Measurements from ENCODE around the gene TTC28. TPM values are rescaled to one million over a fixed set of nuclear protein-coding genes. Genes with fewer than 3 reads are reported as not detected.

The TTC28 gene
- total RNA-seq, 1 donor from 2014 or later, result 1.3 TPM

GRCh38 chr22:28120691-28121592, 558.7 kb downstream of the TTC28 start:
- Mint-ChIP-seq H3K36me3 (ENCODE audit: low read depth) (no peaks in the 10 kb centered on the region), H3K4me1 (no peaks in the 10 kb centered on the region), H3K27ac (no peak overlapping the region), H3K27me3 (peaks cover 2% of the 10 kb centered on the region), H3K9me3 (no peaks in the 10 kb centered on the region), H3K4me3 (no peak overlapping the region)
- DNase-seq, result no peak
- intact Hi-C loops (cut with micrococcal nuclease), result no loop called here

GRCh38 chr22:28118957-28119631, 560.5 kb downstream of the TTC28 start:
- intact Hi-C loops (cut with micrococcal nuclease), result no loop called here
- Mint-ChIP-seq H3K27ac (no peak overlapping the region), H3K27me3 (peaks cover 2% of the 10 kb centered on the region), H3K4me1 (no peaks in the 10 kb centered on the region), H3K4me3 (no peak overlapping the region), H3K36me3 (ENCODE audit: low read depth) (no peaks in the 10 kb centered on the region), H3K9me3 (no peaks in the 10 kb centered on the region)
- DNase-seq, result no peak

DNA sequence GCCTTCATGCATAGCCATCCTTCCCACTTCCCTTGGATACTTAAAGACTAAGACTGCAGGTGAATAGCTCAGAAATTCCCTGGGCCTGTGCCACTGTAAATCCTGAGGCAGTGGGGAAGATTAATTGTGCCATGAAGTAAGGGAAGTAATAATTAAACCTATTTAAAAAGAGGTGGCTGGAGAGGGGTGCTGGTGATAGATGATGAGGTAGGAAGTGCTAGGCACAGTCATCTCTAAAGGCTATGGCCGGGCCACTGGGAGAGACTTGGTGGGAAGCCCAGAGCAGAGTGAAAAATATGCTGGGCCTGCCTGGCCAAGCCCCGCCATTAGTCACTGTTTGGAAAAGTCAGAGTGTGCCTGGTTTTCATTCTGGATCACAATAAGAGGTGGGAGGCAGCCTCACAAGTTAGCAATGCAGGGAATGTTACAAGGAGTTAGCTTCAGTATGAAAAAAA, 563.4 kb downstream of the TTC28 start:
- Mint-ChIP-seq H3K27ac (no peak overlapping the region), H3K4me3 (no peak overlapping the region), H3K4me1 (no peaks in the 10 kb centered on the region), H3K36me3 (ENCODE audit: low read depth) (no peaks in the 10 kb centered on the region), H3K27me3 (peaks cover 1% of the 10 kb centered on the region), H3K9me3 (no peaks in the 10 kb centered on the region)
- intact Hi-C loops (cut with micrococcal nuclease), result no loop called here
- no peak for DNase-seq

DNA sequence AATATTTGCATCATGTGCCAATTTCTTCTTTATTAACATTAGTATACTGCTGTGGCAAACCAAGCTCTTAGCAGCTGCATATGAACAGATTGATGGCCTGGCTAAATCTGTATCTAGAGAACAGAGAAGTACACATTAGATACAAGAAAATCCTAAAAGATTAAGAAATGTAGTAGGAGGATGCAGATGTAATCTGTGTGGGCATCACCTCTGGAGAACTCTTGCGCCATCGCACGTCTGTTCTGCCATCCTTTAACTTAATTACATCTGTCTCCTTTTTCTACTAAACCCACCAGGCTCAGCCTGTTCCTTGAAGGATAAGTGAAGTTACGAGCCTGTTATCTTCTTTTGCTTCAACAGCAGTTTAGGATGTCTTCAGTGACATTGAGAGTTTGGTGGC, 564.2 kb downstream of the TTC28 start:
- no peaks in the 10 kb centered on the region for H3K4me1 Mint-ChIP-seq

DNA sequence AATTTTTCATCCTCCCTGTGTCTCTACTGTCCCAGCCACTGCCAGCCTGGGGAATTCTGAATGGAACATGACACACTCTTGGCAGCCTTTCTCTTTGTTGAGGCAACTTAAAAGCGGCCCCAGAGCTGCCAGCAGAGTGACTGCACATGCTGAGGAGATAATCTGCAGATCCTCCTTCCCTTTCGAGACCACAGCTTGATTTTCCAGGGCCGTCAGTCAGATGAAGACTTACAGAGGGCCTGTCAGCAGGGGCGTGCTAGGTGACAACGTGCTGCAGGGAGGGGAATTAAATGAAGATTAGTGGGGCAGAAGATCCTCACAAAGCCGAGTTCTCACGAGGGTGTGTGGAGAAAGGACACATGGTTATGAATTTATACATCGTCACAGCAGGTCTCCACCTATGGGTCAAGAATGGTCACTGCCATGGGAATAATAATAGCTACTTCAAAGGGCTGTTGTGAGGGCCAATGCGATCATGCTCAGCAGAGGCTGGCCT, 567.0 kb downstream of the TTC28 start:
- Mint-ChIP-seq H3K9me3 (no peaks in the 10 kb centered on the region), H3K36me3 (ENCODE audit: low read depth) (no peaks in the 10 kb centered on the region), H3K27me3 (peaks cover 2% of the 10 kb centered on the region), H3K27ac (no peak overlapping the region), H3K4me3 (no peak overlapping the region), H3K4me1 (no peaks in the 10 kb centered on the region)
- intact Hi-C loops (cut with micrococcal nuclease), result no loop called here
- DNase-seq, result no peak

More for the DNA sequence above, 564.2 kb downstream of the TTC28 start:
- no peak overlapping the region for H3K27ac Mint-ChIP-seq
- intact Hi-C loops (cut with micrococcal nuclease), result no loop called here
- H3K27me3 Mint-ChIP-seq, result no peaks in the 10 kb centered on the region
- no peak overlapping the region for H3K4me3 Mint-ChIP-seq
- no peaks in the 10 kb centered on the region for H3K9me3 Mint-ChIP-seq
- DNase-seq, result no peak
- H3K36me3 Mint-ChIP-seq (ENCODE audit: low read depth), result no peaks in the 10 kb centered on the region

GRCh38 chr22:28112190-28112544, 567.5 kb downstream of the TTC28 start:
- H3K9me3 Mint-ChIP-seq, result no peaks in the 10 kb centered on the region
- H3K4me1 Mint-ChIP-seq, result no peaks in the 10 kb centered on the region
- no peak for DNase-seq
- no peak overlapping the region for H3K4me3 Mint-ChIP-seq
- H3K36me3 Mint-ChIP-seq (ENCODE audit: low read depth), result no peaks in the 10 kb centered on the region
- intact Hi-C loops (cut with micrococcal nuclease), result no loop called here
- H3K27me3 Mint-ChIP-seq, result peaks cover 2% of the 10 kb centered on the region
- no peak overlapping the region for H3K27ac Mint-ChIP-seq

DNA sequence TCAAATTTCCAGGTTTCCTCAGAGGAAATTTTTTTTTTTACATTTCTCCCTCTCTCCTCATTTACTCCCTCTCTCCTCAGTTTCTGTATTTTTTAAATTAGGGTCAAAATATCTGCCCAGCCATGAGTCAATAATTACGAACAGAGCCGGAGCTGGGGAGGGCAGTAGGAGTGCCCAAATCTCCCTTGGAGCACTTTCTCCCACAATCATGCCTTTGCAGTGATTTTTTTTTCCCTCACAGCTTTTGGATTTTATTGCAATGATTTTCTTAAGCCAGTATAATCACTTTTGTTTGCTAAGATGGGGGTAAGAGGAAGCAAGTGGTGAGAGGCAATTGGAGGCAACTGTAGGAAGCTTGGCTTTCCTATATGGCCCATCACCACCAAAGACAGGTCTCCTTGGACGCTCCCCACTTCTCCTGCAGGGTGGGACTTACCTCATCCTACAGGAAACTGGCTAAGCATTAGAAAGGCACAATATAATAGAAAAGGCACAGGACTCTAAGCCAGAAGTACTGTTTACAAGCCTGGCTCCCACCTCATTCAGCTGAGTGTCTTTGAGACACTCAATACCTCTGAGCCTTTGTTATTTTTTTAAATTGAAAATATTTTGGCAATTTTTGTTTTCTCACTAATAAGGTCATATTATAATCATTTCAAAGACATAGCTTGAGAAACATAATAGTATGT, 568.0 kb downstream of the TTC28 start:
- Mint-ChIP-seq H3K36me3 (ENCODE audit: low read depth) (no peaks in the 10 kb centered on the region), H3K4me3 (no peak overlapping the region), H3K27ac (no peak overlapping the region), H3K4me1 (no peaks in the 10 kb centered on the region), H3K27me3 (peaks cover 2% of the 10 kb centered on the region), H3K9me3 (no peaks in the 10 kb centered on the region)
- intact Hi-C loops (cut with micrococcal nuclease), result no loop called here
- no peak for DNase-seq

- Mint-ChIP-seq H3K9me3 (no peaks in the 10 kb centered on the region), H3K27ac (no peak overlapping the region), H3K4me1 (no peaks in the 10 kb centered on the region), H3K36me3 (ENCODE audit: low read depth) (no peaks in the 10 kb centered on the region), H3K4me3 (no peak overlapping the region), H3K27me3 (peaks cover 2% of the 10 kb centered on the region)
- DNase-seq, result no peak
- intact Hi-C loops (cut with micrococcal nuclease), result no loop called here
These were observed 570.8 kb downstream of the TTC28 start for GRCh38 chr22:28108851-28109250.

DNA sequence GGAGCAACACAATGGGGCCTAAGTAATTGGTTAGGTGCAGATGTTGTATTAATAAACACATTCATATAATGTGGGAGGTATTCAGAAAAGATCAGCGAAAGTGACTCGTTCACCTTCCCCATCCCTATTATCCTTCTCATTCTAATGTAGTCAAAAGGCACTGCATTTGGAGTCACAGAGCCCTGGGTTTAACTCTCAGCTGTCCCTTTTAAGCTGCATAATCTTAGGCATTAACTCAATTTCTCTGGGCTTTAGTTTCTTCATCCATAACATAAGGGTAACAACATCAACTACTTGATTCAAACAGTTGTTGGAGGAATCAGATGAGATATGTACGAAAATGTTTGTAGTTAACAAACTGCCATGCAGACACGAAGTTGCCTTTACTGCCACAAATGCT, 573.0 kb downstream of the TTC28 start:
- no peaks in the 10 kb centered on the region for H3K9me3 Mint-ChIP-seq
- no peak for DNase-seq
- H3K27ac Mint-ChIP-seq, result no peak overlapping the region
- intact Hi-C loops (cut with micrococcal nuclease), result no loop called here
- no peak overlapping the region for H3K4me3 Mint-ChIP-seq
- peaks cover 2% of the 10 kb centered on the region for H3K27me3 Mint-ChIP-seq
- H3K4me1 Mint-ChIP-seq, result no peaks in the 10 kb centered on the region
- H3K36me3 Mint-ChIP-seq (ENCODE audit: low read depth), result no peaks in the 10 kb centered on the region

GRCh38 chr22:28105988-28106387, 573.7 kb downstream of the TTC28 start:
- Mint-ChIP-seq H3K4me1 (no peaks in the 10 kb centered on the region), H3K27ac (no peak overlapping the region), H3K36me3 (ENCODE audit: low read depth) (no peaks in the 10 kb centered on the region), H3K27me3 (peaks cover 2% of the 10 kb centered on the region), H3K9me3 (no peaks in the 10 kb centered on the region), H3K4me3 (no peak overlapping the region)
- DNase-seq, result no peak
- intact Hi-C loops (cut with micrococcal nuclease), result no loop called here

GRCh38 chr22:28105413-28105812, 574.2 kb downstream of the TTC28 start:
- intact Hi-C loops (cut with micrococcal nuclease), result no loop called here
- Mint-ChIP-seq H3K27ac (no peak overlapping the region), H3K27me3 (peaks cover 2% of the 10 kb centered on the region), H3K4me1 (no peaks in the 10 kb centered on the region), H3K4me3 (no peak overlapping the region), H3K36me3 (ENCODE audit: low read depth) (no peaks in the 10 kb centered on the region), H3K9me3 (no peaks in the 10 kb centered on the region)
- no peak for DNase-seq

DNA sequence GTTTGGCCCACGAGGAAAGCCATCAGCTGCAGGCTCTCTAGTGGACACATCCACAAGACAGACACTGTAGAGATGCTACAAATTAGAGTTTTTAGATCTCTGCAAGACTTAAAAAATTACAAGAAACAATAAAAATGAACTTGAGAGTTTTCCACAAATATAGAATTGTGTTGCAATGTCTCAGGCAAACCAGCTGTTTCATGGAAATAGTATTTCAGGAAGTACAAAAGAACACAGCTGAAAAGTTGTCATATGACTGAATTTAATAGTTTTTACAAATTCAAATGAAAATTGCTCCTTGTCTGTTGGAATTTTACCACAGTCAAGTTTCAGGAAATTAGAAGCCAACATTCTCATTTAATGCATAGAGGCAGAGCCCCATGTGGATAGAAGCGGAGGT, 576.0 kb downstream of the TTC28 start:
- no peaks in the 10 kb centered on the region for H3K4me1 Mint-ChIP-seq
- no peaks in the 10 kb centered on the region for H3K9me3 Mint-ChIP-seq

GRCh38 chr22:28102151-28102812, 577.4 kb downstream of the TTC28 start:
- Mint-ChIP-seq H3K9me3 (no peaks in the 10 kb centered on the region), H3K27ac (no peak overlapping the region), H3K36me3 (ENCODE audit: low read depth) (no peaks in the 10 kb centered on the region), H3K4me3 (no peak overlapping the region), H3K4me1 (no peaks in the 10 kb centered on the region), H3K27me3 (no peaks in the 10 kb centered on the region)
- no peak for DNase-seq
- intact Hi-C loops (cut with micrococcal nuclease), result no loop called here

More for the DNA sequence above, 576.0 kb downstream of the TTC28 start:
- Mint-ChIP-seq H3K36me3 (ENCODE audit: low read depth) (no peaks in the 10 kb centered on the region), H3K27ac (no peak overlapping the region), H3K27me3 (no peaks in the 10 kb centered on the region), H3K4me3 (no peak overlapping the region)
- intact Hi-C loops (cut with micrococcal nuclease), result no loop called here
- DNase-seq, result no peak
